MM.1S (cell line): ENCODE measurements around the gene ZNF692.

ENCODE experiments used
- DNase-seq: peaks from one replicate; pipeline ENCODE4 v3.0.0-alpha.2; 2015
- H2AFZ ChIP-seq: fragments of 300-600 bp; sonication (generic); 2 replicates; pipeline ENCODE4 v1.6.0; 2016; ENCODE audit warnings: antibody characterized with exemption, low read length
- H3F3A ChIP-seq: fragments of 300-600 bp; sonication (generic); 2 replicates; pipeline ENCODE4 v1.6.1; 2016; ENCODE audit warnings: mild to moderate bottlenecking, antibody characterized with exemption, low read length, moderate library complexity, mixed read lengths; ENCODE audit not compliant: insufficient read depth
- H3K27ac ChIP-seq: fragments of 300-600 bp; sonication (generic); 2 replicates; pipeline ENCODE4 v1.5.1; 2016; ENCODE audit warnings: mild to moderate bottlenecking, low read length
- H3K27me3 ChIP-seq: fragments of 300-600 bp; sonication (generic); replicated peaks from 2 replicates; pipeline ENCODE4 v1.6.0; 2016; ENCODE audit warnings: low read length; ENCODE audit not compliant: insufficient read depth
- H3K36me3 ChIP-seq: fragments of 300-600 bp; sonication (generic); replicated peaks from 2 replicates; pipeline ENCODE4 v1.6.1; 2016; ENCODE audit warnings: mild to moderate bottlenecking, low read length, mixed read lengths; ENCODE audit not compliant: insufficient read depth
- H3K4me1 ChIP-seq: fragments of 300-600 bp; sonication (generic); 2 replicates; pipeline ENCODE4 v1.6.1; 2016; ENCODE audit warnings: low read length, mixed read lengths
- H3K4me2 ChIP-seq: fragments of 300-600 bp; sonication (generic); 2 replicates; pipeline ENCODE4 v1.6.0; 2016; ENCODE audit warnings: low read depth, low read length
- H3K4me3 ChIP-seq: fragments of 300-600 bp; sonication (generic); 2 replicates; pipeline ENCODE4 v1.5.1; 2016; ENCODE audit warnings: low read length, mixed read lengths
- H3K79me2 ChIP-seq: fragments of 300-600 bp; sonication (generic); 2 replicates; pipeline ENCODE4 v1.6.1; 2016; ENCODE audit warnings: mixed run types, low read length, mixed read lengths
- H3K9ac ChIP-seq: fragments of 300-600 bp; sonication (generic); 2 replicates; pipeline ENCODE4 v1.6.1; 2016; ENCODE audit warnings: low read length, mixed read lengths
- H3K9me2 ChIP-seq: fragments of 300-600 bp; sonication (generic); replicated peaks from 2 replicates; pipeline ENCODE4 v1.6.1; 2016; ENCODE audit warnings: mild to moderate bottlenecking, low read length, mixed read lengths; ENCODE audit not compliant: insufficient read depth
- H3K9me3 ChIP-seq: fragments of 300-600 bp; sonication (generic); replicated peaks from 2 replicates; pipeline ENCODE4 v1.6.1; 2016; ENCODE audit warnings: mild to moderate bottlenecking, low read length, mixed read lengths; ENCODE audit not compliant: insufficient read depth
- H4K20me1 ChIP-seq: fragments of 300-600 bp; sonication (generic); 2 replicates; pipeline ENCODE4 v1.6.1; 2016; ENCODE audit warnings: mild to moderate bottlenecking, low read length, moderate library complexity, mixed read lengths; ENCODE audit not compliant: insufficient read depth
- EZH2 ChIP-seq: fragments of 300-600 bp; sonication (generic); optimal IDR thresholded peaks from 2 replicates; pipeline ENCODE3; 2017; ENCODE audit warnings: low read depth, mild to moderate bottlenecking, antibody characterized with exemption, low read length, mixed read lengths
- EZH2phosphoT487 ChIP-seq: fragments of 300-600 bp; sonication (generic); IDR thresholded peaks from 2 replicates; pipeline ENCODE4 v1.6.1; 2018; ENCODE audit warnings: antibody characterized with exemption, low read length
- TF ChIP-seq, protein P1 (sequence below): fragments of 300-600 bp; sonication (generic); IDR thresholded peaks from 2 replicates; pipeline ENCODE4 v1.5.1; 2016; ENCODE audit warnings: antibody characterized with exemption, low read length, mixed read lengths

ZNF692 gene

DNA sequence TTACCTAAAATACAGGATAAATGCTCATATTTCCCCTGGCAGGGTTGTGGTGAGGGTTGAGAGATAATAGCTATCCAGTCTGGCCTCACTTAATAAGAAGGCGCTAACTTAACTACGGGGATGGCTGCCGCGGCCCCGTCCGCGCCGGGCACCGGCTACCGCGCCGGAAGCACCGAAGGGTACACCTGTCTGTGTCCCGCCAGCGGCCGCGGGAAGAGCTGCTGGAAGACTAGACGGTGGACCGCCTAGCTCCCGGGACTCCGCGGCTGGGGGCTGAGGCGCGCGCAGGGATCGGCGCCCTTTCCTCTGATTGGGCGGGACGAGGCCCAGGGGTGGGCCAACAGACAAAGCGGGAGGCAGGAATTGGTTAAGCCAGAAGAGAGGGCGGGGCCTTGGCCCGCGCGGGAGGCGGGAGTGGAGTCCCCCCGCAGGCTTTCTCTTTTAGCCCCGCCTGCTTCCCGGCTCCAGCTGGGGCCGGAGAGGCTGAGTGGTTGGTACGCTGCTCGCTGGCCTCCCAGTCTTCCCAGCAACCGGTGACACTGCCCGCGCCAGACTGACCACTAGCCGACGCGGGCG is 21.0 kb downstream of the ZNF692 start, which contains the start of gene ZNF672:
Gene ZNF672 (plus strand): TSS at position 444 of the 576 bp plus-strand sequence. CDS start 9,051 bp downstream, outside the sequence.
- H3K79me2 ChIP-seq = peaks cover 40% of the 10 kb centered on the region
- H3K4me2 ChIP-seq = peak within 1 kb of the TSS; percentile 86
- peak within 1 kb of the TSS; percentile 98 for H3K27ac ChIP-seq
- no peaks in the 10 kb centered on the region for H3K9me2 ChIP-seq
- no peaks in the 10 kb centered on the region for H3K36me3 ChIP-seq
- no peaks in the 10 kb centered on the region for H3K9me3 ChIP-seq
- TF ChIP-seq, protein P1, sequence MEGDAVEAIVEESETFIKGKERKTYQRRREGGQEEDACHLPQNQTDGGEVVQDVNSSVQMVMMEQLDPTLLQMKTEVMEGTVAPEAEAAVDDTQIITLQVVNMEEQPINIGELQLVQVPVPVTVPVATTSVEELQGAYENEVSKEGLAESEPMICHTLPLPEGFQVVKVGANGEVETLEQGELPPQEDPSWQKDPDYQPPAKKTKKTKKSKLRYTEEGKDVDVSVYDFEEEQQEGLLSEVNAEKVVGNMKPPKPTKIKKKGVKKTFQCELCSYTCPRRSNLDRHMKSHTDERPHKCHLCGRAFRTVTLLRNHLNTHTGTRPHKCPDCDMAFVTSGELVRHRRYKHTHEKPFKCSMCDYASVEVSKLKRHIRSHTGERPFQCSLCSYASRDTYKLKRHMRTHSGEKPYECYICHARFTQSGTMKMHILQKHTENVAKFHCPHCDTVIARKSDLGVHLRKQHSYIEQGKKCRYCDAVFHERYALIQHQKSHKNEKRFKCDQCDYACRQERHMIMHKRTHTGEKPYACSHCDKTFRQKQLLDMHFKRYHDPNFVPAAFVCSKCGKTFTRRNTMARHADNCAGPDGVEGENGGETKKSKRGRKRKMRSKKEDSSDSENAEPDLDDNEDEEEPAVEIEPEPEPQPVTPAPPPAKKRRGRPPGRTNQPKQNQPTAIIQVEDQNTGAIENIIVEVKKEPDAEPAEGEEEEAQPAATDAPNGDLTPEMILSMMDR = no peak
- TF ChIP-seq EZH2 (no peak), EZH2phosphoT487 (no peak)
- H3K4me3 ChIP-seq = peak within 1 kb of the TSS; percentile 96
- H3F3A ChIP-seq = peaks cover 8% of the 10 kb centered on the region
- peak; percentile 99 for DNase-seq
- H3K4me1 ChIP-seq = no peaks in the 10 kb centered on the region
- H4K20me1 ChIP-seq = no peaks in the 10 kb centered on the region
- H2AFZ ChIP-seq = peak within 1 kb of the TSS; percentile 70
- no peaks in the 10 kb centered on the region; the same call in 1 of the 2 replicates for H3K27me3 ChIP-seq
- peak within 1 kb of the TSS; percentile 99 for H3K9ac ChIP-seq

DNA sequence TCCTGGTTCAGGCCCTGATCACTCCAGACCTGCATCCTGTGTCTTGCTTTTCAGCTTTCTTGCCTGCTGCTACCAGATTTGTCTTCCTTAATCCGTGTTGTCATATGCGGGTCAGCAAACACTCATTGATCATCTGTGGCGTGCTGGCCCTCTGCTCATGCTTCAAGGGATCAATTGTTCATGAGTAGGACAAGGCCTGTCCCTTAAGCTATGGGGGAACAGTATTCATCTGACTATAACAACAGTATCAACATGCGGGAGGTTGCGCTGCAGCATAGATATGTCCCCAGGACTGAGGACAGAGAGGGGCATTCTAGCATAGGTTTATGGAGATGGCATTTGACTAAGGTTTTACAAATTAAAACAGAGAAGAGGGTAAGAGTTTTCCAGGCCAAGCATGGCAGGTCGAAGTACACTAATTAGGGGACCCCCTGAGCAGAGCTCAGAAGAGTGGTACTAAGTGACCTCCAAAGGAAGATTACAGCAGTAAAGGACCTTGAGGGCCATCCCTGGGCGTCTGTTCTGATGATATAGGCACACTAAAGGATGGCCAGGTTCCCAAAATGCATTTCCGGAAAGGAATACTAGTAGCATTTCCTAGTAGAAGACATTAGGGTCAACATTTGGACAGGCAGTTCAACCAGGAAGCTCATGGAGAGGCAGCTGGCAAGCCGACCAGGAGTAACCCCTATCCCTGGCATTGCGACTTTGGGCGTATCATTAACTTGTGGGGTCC is 21.7 kb downstream of the ZNF692 start:
- H3K27me3 ChIP-seq = no peaks in the 10 kb centered on the region; the same call in 1 of the 2 replicates
- no peaks in the 10 kb centered on the region for H4K20me1 ChIP-seq
- H3K4me3 ChIP-seq = peak overlapping the region; percentile 96
- H3K4me2 ChIP-seq = peak overlapping the region; percentile 86
- peaks cover 33% of the 10 kb centered on the region for H3K79me2 ChIP-seq
- TF ChIP-seq, protein P1 = no peak
- TF ChIP-seq EZH2phosphoT487 (no peak), EZH2 (no peak)
- H3K4me1 ChIP-seq = no peaks in the 10 kb centered on the region
- H3K9me3 ChIP-seq = no peaks in the 10 kb centered on the region
- no peaks in the 10 kb centered on the region for H3K9me2 ChIP-seq
- peak overlapping the region; percentile 98; the same call in 1 of the 2 replicates for H3K27ac ChIP-seq
- H2AFZ ChIP-seq = peak overlapping the region; percentile 69
- peak overlapping the region; percentile 99 for H3K9ac ChIP-seq
- peaks cover 8% of the 10 kb centered on the region for H3F3A ChIP-seq
- no peak for DNase-seq
- H3K36me3 ChIP-seq = no peaks in the 10 kb centered on the region

DNA sequence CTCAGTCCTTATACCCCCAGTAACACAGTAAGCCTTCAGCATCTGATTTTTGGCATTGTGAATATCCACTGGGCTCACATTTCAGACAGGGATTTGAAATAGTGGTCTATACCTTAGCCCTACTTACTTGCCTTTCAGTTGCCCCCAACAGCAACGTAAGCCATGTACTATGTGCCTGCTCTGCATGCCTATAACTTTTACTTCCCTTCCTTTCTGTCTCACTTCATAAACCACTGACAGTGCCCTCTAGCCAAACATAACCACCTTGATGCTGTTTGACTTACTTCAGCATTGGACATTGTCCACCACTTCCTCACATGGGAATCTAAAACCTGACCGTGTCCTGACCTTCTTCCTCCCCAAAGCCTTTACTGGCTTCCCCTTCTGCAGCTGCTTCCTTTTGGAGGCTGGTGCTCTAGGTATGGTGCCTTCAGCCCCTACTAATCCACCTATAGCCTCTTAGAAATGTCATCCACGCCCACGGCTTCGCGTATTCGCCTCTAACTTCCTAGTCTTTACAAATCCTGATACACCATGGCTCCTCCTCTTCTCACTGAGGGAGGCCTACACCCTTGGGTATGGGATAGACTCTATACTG is 24.4 kb downstream of the ZNF692 start:
- no peak for TF ChIP-seq EZH2phosphoT487
- no peak for TF ChIP-seq EZH2
- no peak for DNase-seq
- H3K27me3 ChIP-seq = no peaks in the 10 kb centered on the region; the same call in 1 of the 2 replicates
- no peaks in the 10 kb centered on the region for H3K36me3 ChIP-seq
- H3F3A ChIP-seq = peaks cover 8% of the 10 kb centered on the region
- H3K9me2 ChIP-seq = no peaks in the 10 kb centered on the region
- H3K4me1 ChIP-seq = no peaks in the 10 kb centered on the region
- no peak overlapping the region for H3K4me3 ChIP-seq
- H3K27ac ChIP-seq = no peak overlapping the region
- no peak overlapping the region for H2AFZ ChIP-seq
- peaks cover 5% of the 10 kb centered on the region for H3K79me2 ChIP-seq
- H3K9me3 ChIP-seq = no peaks in the 10 kb centered on the region
- H3K4me2 ChIP-seq = no peak overlapping the region
- H3K9ac ChIP-seq = no peak overlapping the region
- H4K20me1 ChIP-seq = no peaks in the 10 kb centered on the region
